H1 (cell line): ENCODE measurements around the gene RELCH. TPM values are rescaled to one million over a fixed set of nuclear protein-coding genes. Genes with fewer than 3 reads are reported as not detected.

Experiments used
- CTCF ChIA-PET: fragments of 300-600 bp; sonication (Branson Sonifier 250); formaldehyde crosslinking; loops from one replicate; lab custom pipeline; 2021; ENCODE audit not compliant: partially characterized antibody; lab: Charles Lee
- POLR2A ChIA-PET: fragments of 300-600 bp; sonication (Branson Sonifier 250); formaldehyde crosslinking; loops from one replicate; lab custom pipeline; 2021; ENCODE audit warnings: inconsistent platforms; ENCODE audit not compliant: partially characterized antibody; lab: Charles Lee
- DNase-seq, 2 experiments: peaks; one replicate each; pipeline versions ENCODE4 v3.0.0 to v3.0.0-alpha.2; 2010 to 2022; ENCODE audit warnings: low spot score in 2 of 2, low read depth in 1 of 2, mixed read lengths in 1 of 2
- FAIRE-seq: peaks from 2 replicates; lab custom pipeline; 2011; peaks lifted over from hg19 to GRCh38; lab: Jason Lieb, UNC
- H2AFZ ChIP-seq: 2 replicates; pipeline ENCODE4 v1.8.1; 2012; ENCODE audit warnings: low read length, inconsistent platforms
- H2AK5ac ChIP-seq: 2 replicates; pipeline ENCODE4 v1.6.1; 2013; ENCODE audit warnings: low read depth, low read length
- H2BK120ac ChIP-seq: replicated peaks from 2 replicates; pipeline ENCODE3; 2013; ENCODE audit warnings: low read depth, low read length, inconsistent platforms
- H2BK12ac ChIP-seq: 2 replicates; pipeline ENCODE4 v1.6.1; 2013; ENCODE audit warnings: low read depth, low read length
- H2BK15ac ChIP-seq: 2 replicates; pipeline ENCODE4 v1.6.1; 2013; ENCODE audit warnings: low read length
- H2BK20ac ChIP-seq: 2 replicates; pipeline ENCODE4 v1.6.1; 2013; ENCODE audit warnings: low read length
- H2BK5ac ChIP-seq: 2 replicates; pipeline ENCODE4 v1.6.1; 2013; ENCODE audit warnings: low read depth, low read length
- H3K14ac ChIP-seq: 2 replicates; pipeline ENCODE4 v1.6.1; 2013; ENCODE audit warnings: inconsistent platforms; ENCODE audit not compliant: insufficient read length
- H3K18ac ChIP-seq: 2 replicates; pipeline ENCODE4 v1.6.1; 2013; ENCODE audit warnings: low read length; ENCODE audit errors: extremely low read depth
- H3K23ac ChIP-seq: 2 replicates; pipeline ENCODE4 v1.6.1; 2013; ENCODE audit warnings: inconsistent platforms; ENCODE audit not compliant: insufficient read length
- H3K23me2 ChIP-seq: 2 replicates; pipeline ENCODE4 v1.6.1; 2013; ENCODE audit warnings: low read depth, low read length
- H3K27ac ChIP-seq: 2 replicates; pipeline ENCODE4 v1.6.1; 2011; ENCODE audit warnings: low read depth, low read length, inconsistent platforms
- H3K27me3 ChIP-seq, 4 experiments: replicated peaks in 1 of 4; 1 replicate in 1 of 4; 2 replicates in 3 of 4; pipeline versions ENCODE4 v1.6.1 to v1.8.1; 2011 to 2013; ENCODE audit warnings: low read length in 3 of 4, mild to moderate bottlenecking in 3 of 4, inconsistent platforms in 2 of 4, mixed read lengths in 2 of 4, moderate library complexity in 1 of 4; ENCODE audit not compliant: control insufficient read depth in 3 of 4, insufficient read depth in 3 of 4; ENCODE audit errors: extremely low read depth in 1 of 4
- H3K36me3 ChIP-seq, 4 experiments: 2 replicates each; pipeline versions ENCODE4 v1.6.1 to v1.8.1; 2011 to 2013; ENCODE audit warnings: mild to moderate bottlenecking in 4 of 4, low read length in 3 of 4, moderate library complexity in 2 of 4, control low read depth in 1 of 4, inconsistent platforms in 1 of 4; ENCODE audit not compliant: insufficient read depth in 4 of 4, control insufficient read depth in 2 of 4
- H3K4ac ChIP-seq: replicated peaks from 2 replicates; pipeline ENCODE3; 2013; ENCODE audit warnings: low read length, low read depth, mixed read lengths, inconsistent platforms; ENCODE audit not compliant: insufficient read length
- H3K4me1 ChIP-seq, 4 experiments: replicated peaks in 1 of 4; 1 replicate in 1 of 4; 2 replicates in 3 of 4; pipeline versions ENCODE4 v1.6.1 to v1.8.1; 2011 to 2013; ENCODE audit warnings: low read length in 3 of 4, inconsistent platforms in 2 of 4, mixed read lengths in 1 of 4; ENCODE audit not compliant: insufficient read depth in 4 of 4, control insufficient read depth in 3 of 4
- H3K4me2 ChIP-seq, 2 experiments: 2 replicates each; pipeline versions ENCODE4 v1.6.1 to v1.8.1; 2011 to 2013; ENCODE audit warnings: low read depth in 2 of 2, low read length in 2 of 2, control low read depth in 1 of 2, inconsistent platforms in 1 of 2, mild to moderate bottlenecking in 1 of 2; ENCODE audit not compliant: insufficient read depth in 1 of 2
- H3K4me3 ChIP-seq, 4 experiments: fragments of 200-600, 300-600 bp in 1 of 4; sonication (generic), shearing (Covaris generic), sonication (Bioruptor Twin) in 1 of 4; 2 replicates each; pipeline versions ENCODE4 v1.5.1 to v1.8.1; 2011 to 2016; ENCODE audit warnings: low read length in 4 of 4, low read depth in 3 of 4, control low read depth in 2 of 4, inconsistent platforms in 2 of 4, mild to moderate bottlenecking in 2 of 4, mixed read lengths in 1 of 4, moderate library complexity in 1 of 4; ENCODE audit not compliant: insufficient read depth in 2 of 4; ENCODE audit errors: extremely low read depth in 1 of 4
- H3K56ac ChIP-seq: replicated peaks from 2 replicates; pipeline ENCODE3; 2013; ENCODE audit warnings: low read depth, mild to moderate bottlenecking, mixed read lengths, low read length, inconsistent platforms; ENCODE audit not compliant: insufficient read length
- H3K79me1 ChIP-seq: 2 replicates; pipeline ENCODE4 v1.6.1; 2013; ENCODE audit warnings: low read depth, low read length, control low read depth
- H3K79me2 ChIP-seq, 2 experiments: 2 replicates each; pipeline versions ENCODE4 v1.6.1 to v1.8.1; 2012 to 2013; ENCODE audit warnings: low read length in 2 of 2, mild to moderate bottlenecking in 2 of 2, inconsistent platforms in 1 of 2; ENCODE audit not compliant: insufficient read depth in 2 of 2, control insufficient read depth in 1 of 2
- H3K9ac ChIP-seq, 4 experiments: replicated peaks in 1 of 4; 1 replicate in 1 of 4; 2 replicates in 3 of 4; pipeline versions ENCODE4 v1.6.1 to v1.8.1; 2011 to 2013; ENCODE audit warnings: low read depth in 3 of 4, low read length in 3 of 4, control low read depth in 2 of 4, mild to moderate bottlenecking in 2 of 4, moderate library complexity in 2 of 4, inconsistent platforms in 1 of 4; ENCODE audit errors: extremely low read depth in 1 of 4
- H3K9me3 ChIP-seq, 2 experiments: 2 replicates each; pipeline versions ENCODE4 v1.6.1 to v1.8.1; 2012 to 2013; ENCODE audit warnings: mild to moderate bottlenecking in 2 of 2, moderate library complexity in 2 of 2, control low read depth in 1 of 2, inconsistent platforms in 1 of 2, low read depth in 1 of 2, low read length in 1 of 2, mixed read lengths in 1 of 2; ENCODE audit not compliant: insufficient read depth in 2 of 2
- H4K20me1 ChIP-seq, 2 experiments: replicated peaks in 1 of 2; 2 replicates each; pipeline versions ENCODE3 to v1.8.1; 2011 to 2013; ENCODE audit warnings: inconsistent platforms in 2 of 2, low read length in 2 of 2, mild to moderate bottlenecking in 1 of 2; ENCODE audit not compliant: insufficient read depth in 2 of 2, control insufficient read depth in 1 of 2
- H4K5ac ChIP-seq: 2 replicates; pipeline ENCODE4 v1.6.1; 2013; ENCODE audit warnings: low read length, low read depth, mixed read lengths, inconsistent platforms; ENCODE audit not compliant: insufficient read length
- H4K8ac ChIP-seq: 2 replicates; pipeline ENCODE4 v1.8.0; 2013; ENCODE audit warnings: mild to moderate bottlenecking, moderate library complexity, low read length, inconsistent platforms; ENCODE audit not compliant: insufficient read depth; ENCODE audit errors: extremely low read depth
- H4K91ac ChIP-seq: replicated peaks from 2 replicates; pipeline ENCODE3; 2013; ENCODE audit warnings: low read length, mixed read lengths, inconsistent platforms; ENCODE audit not compliant: insufficient read length
- CTBP2 ChIP-seq: IDR thresholded peaks from 2 replicates; pipeline ENCODE4 v1.7.0; 2011; ENCODE audit warnings: borderline replicate concordance, mild to moderate bottlenecking, moderate library complexity, mixed read lengths, low read length; ENCODE audit not compliant: insufficient read depth, insufficient read length
- EZH2 ChIP-seq: fragments of 200-600 bp; sonication (generic); IDR thresholded peaks from 2 replicates; pipeline ENCODE4 v1.7.1; 2012; ENCODE audit warnings: low read depth, mild to moderate bottlenecking, moderate library complexity, low read length, inconsistent platforms; ENCODE audit not compliant: severe bottlenecking
- GTF2F1 ChIP-seq: IDR thresholded peaks from 2 replicates; pipeline ENCODE4 v1.6.1; 2012; ENCODE audit warnings: low read depth, low read length, improper control_type of control experiment, borderline replicate concordance
- KDM1A ChIP-seq: fragments of 200-600, 300-600 bp; sonication (generic); IDR thresholded peaks from 2 replicates; pipeline ENCODE4 v1.7.1; 2016; ENCODE audit warnings: mild to moderate bottlenecking, low read length, borderline replicate concordance
- MAFK ChIP-seq: IDR thresholded peaks from 2 replicates; pipeline ENCODE4 v1.6.1; 2012; ENCODE audit warnings: low read depth, mild to moderate bottlenecking, improper control_type of control experiment, low read length
- PHF8 ChIP-seq: fragments of 200-600 bp; sonication (generic); conservative IDR thresholded peaks from 2 replicates; pipeline ENCODE4 v1.7.1; 2012; ENCODE audit warnings: low read depth, mild to moderate bottlenecking, inconsistent platforms, low read length, moderate library complexity
- RFX5 ChIP-seq: IDR thresholded peaks from 2 replicates; pipeline ENCODE4 v1.6.1; 2011; ENCODE audit warnings: low read depth, low read length, improper control_type of control experiment, borderline replicate concordance
- ZNF274 ChIP-seq: IDR thresholded peaks from 2 replicates; pipeline ENCODE4 v1.7.0; 2012; ENCODE audit warnings: low read length, borderline replicate concordance; ENCODE audit errors: extremely low read depth
- WGBS, 2 experiments: shearing (Covaris generic) in 1 of 2; methylation state at CpG; one replicate each; pipeline versions ENCODE4 v1.1.6 to v1.1.7; 2013 to 2015; ENCODE audit warnings: low lambda C conversion rate in 2 of 2, mixed read lengths in 2 of 2, inconsistent platforms in 1 of 2, low coverage in 1 of 2, missing lambda C conversion rate in 1 of 2; ENCODE audit not compliant: insufficient replicate concordance in 2 of 2, insufficient coverage in 1 of 2, insufficient read length in 1 of 2; ENCODE audit errors: extremely low coverage in 1 of 2, missing lambda C conversion rate in 1 of 2; 5-methylcytosine and 5-hydroxymethylcytosine counted together
- polyA plus RNA-seq, 7 experiments: library from polyadenylated mRNA; depleted of rRNA in 3 of 7; stranded (reverse) in 5 of 7; unstranded in 2 of 7; fragments of >200 nt in 5 of 7; fragments of 200-250 nt in 2 of 7; gene quantifications; 1 replicate in 5 of 7; 2 replicates in 1 of 7; 4 replicates in 1 of 7; pipeline versions ENCODE4 v1.2.1 to v1.2.3, GENCODE V29; 2011 to 2013; ENCODE audit warnings: missing spikeins in 2 of 7, mixed read lengths in 2 of 7
- total RNA-seq: library from RNA; stranded (reverse); fragmentation: NEBNext Ultra II Directional; extraction: Animal tissue kit (Norgen Biotek cat#: 25700); gene quantifications from 2 replicates; pipeline ENCODE4 v1.2.1, GENCODE V29; 2021

The RELCH gene
- total and polyA plus RNA-seq, 2 of the 8 experiments (the other 6 are each of a cell fraction or from before 2014, with no cell fraction given): 7.3 to 26.9 TPM

DNA sequence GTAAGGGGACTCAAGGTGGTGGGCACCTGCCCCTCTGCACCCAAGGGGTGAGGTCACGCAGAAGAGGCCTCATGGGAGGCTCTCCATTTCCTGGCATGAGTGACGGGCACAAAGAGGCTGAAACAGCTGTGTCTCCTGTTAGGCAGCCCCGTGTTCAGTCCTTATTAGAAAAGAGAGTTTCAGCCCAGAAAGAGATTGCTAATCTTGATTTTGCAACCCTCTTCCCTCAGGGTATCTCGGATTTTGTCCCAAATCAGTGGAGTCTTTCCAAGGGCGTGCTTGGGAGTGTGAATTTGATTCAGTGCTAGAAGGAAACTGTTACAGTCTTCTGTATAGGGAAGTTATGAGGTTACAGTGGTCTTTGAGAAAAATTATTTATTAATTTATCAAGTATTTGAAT, 148.4 kb downstream of the RELCH start:
- 84% methylated on average over 5 of the region's 5 CpGs; no CpG with 5 or more reads in 1 of the 2 experiments for WGBS, 2 experiments
- Histone ChIP-seq H3K23me2 (no peaks in the 10 kb centered on the region), H3K27me3 (no peaks in the 10 kb centered on the region), H3K56ac (no peak overlapping the region), H3K4me3 (no peak overlapping the region), H3K79me1 (peaks cover 6% of the 10 kb centered on the region; the same call in 1 of the 2 replicates), H4K5ac (no peak overlapping the region), H4K20me1 (no peaks in the 10 kb centered on the region), H3K4ac (no peak overlapping the region), H4K8ac (no peak overlapping the region), H2BK15ac (no peak overlapping the region), H2AK5ac (no peak overlapping the region), H3K79me2 (peaks cover 0 to 41% of the 10 kb centered on the region in 2 experiments; a peak in 2 of 4 replicates), H3K4me2 (no peak overlapping the region), H3K18ac (no peak overlapping the region), H2BK120ac (no peak overlapping the region), H3K4me1 (peaks cover 3 to 20% (median 14%) of the 10 kb centered on the region in 4 experiments), H2BK12ac (no peak overlapping the region), H3K9me3 (no peaks in the 10 kb centered on the region), H2BK20ac (no peak overlapping the region), H4K91ac (no peak overlapping the region), H3K14ac (no peak overlapping the region), H3K23ac (no peak overlapping the region), H3K9ac (no peak overlapping the region), H2BK5ac (no peak overlapping the region), H3K36me3 (no peaks in the 10 kb centered on the region), H2AFZ (no peak overlapping the region), H3K27ac (no peak overlapping the region)
- ChIA-PET CTCF (interaction anchor here (0.9 kb wide), 1 partner anchor 62 kb away, joined by 3 read pairs; no protein-coding TSS in a partner anchor), POLR2A (interaction anchor here (0.6 kb wide), 1 partner anchor 221 kb away, joined by 3 read pairs; no protein-coding TSS in a partner anchor)
- FAIRE-seq: no peak
- DNase-seq: peak in 1 of 2 experiments; percentile 39
- no peak for TF ChIP-seq RFX5
- TF ChIP-seq GTF2F1: no peak
- no peak for TF ChIP-seq CTBP2
- TF ChIP-seq MAFK: no peak
- TF ChIP-seq EZH2: no peak
- no peak for TF ChIP-seq KDM1A
- no peak for TF ChIP-seq ZNF274
- TF ChIP-seq PHF8: no peak
